T-helper 22 cell (primary cell): ENCODE results near the gene MTA1.

Source experiments
- DNase-seq: peaks from one replicate; pipeline ENCODE4 v3.0.0-alpha.2; 2020; ENCODE audit warnings: low read depth

MTA1 gene

GRCh38 chr14:105487986-105488777 is 68.6 kb downstream of the MTA1 start:
- no peak for DNase-seq

GRCh38 chr14:105488781-105489541 is 69.3 kb downstream of the MTA1 start:
- no peak for DNase-seq

- DNase-seq: peak; percentile 88
These were observed 70.1 kb downstream of the MTA1 start for GRCh38 chr14:105489542-105490266.

GRCh38 chr14:105490267-105490571 is 70.6 kb downstream of the MTA1 start:
- no peak for DNase-seq

- peak; percentile 100 for DNase-seq
These were observed 71.1 kb downstream of the MTA1 start, which contains the start of gene TEDC1 for GRCh38 chr14:105490572-105491365. TEDC1 (plus strand) TSS chr14:105491246; CDS start chr14:105491376, 130 bp downstream.

- peak; percentile 78 for DNase-seq
These were observed 71.8 kb downstream of the MTA1 start for GRCh38 chr14:105491366-105491973.

- no peak for DNase-seq
These were observed 72.7 kb downstream of the MTA1 start for GRCh38 chr14:105492031-105492970.

GRCh38 chr14:105492971-105493871 is 73.6 kb downstream of the MTA1 start:
- no peak for DNase-seq

GRCh38 chr14:105493921-105494605 is 74.4 kb downstream of the MTA1 start:
- no peak for DNase-seq

GRCh38 chr14:105494606-105494929 is 74.9 kb downstream of the MTA1 start:
- DNase-seq: no peak

GRCh38 chr14:105495101-105495989 is 75.7 kb downstream of the MTA1 start:
- no peak for DNase-seq

- no peak for DNase-seq
These were observed 76.6 kb downstream of the MTA1 start for GRCh38 chr14:105495990-105496830.

GRCh38 chr14:105496831-105497591 is 77.4 kb downstream of the MTA1 start:
- DNase-seq: no peak

GRCh38 chr14:105497671-105498429 is 78.2 kb downstream of the MTA1 start:
- DNase-seq: no peak
